Measurements from ENCODE around the gene PCED1B.
"Not testable (repeated sequence)": the region's sequence is repeated elsewhere in the genome, so short reads cannot be mapped to it uniquely, and the experiment has no call there.

PCED1B gene

GRCh38 chr12:47126246-47126645 lies 46.8 kb downstream of the PCED1B start:
- DNase-seq: no peak

- no peak for DNase-seq
Observed at GRCh38 chr12:47131011-47131410, 51.6 kb downstream of the PCED1B start.

- no peak for DNase-seq
Observed at GRCh38 chr12:47134005-47134404, 54.6 kb downstream of the PCED1B start.

- DNase-seq: no peak
Observed at GRCh38 chr12:47135578-47135977, 56.2 kb downstream of the PCED1B start.

- no peak for DNase-seq
Observed at GRCh38 chr12:47139000-47139681, 59.7 kb downstream of the PCED1B start.

DNA sequence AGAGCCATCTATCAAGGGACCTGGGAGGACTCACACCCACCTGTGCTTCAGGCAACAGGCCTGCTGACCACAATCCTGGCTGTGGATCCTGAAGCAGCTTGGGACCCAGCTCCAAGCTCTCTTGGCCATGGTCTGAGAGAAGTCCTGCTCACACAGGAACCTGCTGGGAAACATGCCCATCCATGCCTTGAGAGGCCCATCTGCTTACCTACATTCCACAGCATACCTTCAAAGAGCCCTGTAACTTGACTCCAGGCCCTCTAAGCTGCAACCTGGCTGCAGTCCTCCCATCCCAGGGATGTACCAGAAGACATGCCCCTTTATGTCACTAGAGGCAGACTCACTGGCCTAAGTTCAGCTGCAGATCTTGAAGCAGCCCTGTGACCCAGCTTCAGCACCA lies 62.0 kb downstream of the PCED1B start:
- DNase-seq: no peak

DNA sequence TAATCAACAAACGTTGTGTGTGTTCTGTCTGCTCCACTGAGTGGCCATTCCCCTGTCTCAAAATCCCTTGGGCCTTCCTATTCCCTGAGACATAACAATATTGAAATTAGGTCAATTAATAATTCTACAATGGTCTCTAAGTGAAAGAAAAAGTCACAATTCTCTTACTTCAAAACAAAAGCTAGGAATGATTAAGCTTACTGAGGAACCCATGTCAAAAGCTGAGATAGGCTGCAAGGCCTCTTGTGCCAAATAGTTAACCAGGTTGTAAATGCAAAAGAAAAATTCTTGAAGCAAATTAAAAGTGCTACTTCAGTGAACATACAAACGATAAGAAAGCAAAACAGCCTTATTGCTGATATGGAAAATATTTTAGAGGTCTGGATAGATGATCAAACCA lies 65.3 kb downstream of the PCED1B start:
- no peak for DNase-seq

DNA sequence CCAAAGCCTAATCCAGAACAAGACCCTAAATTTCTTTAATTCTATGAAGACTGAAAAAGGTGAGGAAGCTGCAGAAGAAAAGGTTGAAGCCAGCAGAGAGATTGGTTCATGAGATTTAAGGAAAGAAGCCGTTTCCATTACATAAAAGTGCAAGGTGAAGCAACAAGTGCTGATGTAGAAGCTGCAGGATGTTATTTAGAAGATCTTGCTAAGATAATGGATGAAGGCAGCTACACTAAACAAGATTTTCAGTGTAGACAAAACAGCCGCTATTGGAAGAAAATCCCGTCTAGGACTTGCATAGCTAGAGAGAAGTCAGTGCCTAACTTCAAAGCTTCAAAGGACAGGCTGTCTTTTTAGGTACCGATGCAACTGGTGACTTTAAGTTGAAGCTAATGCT lies 65.8 kb downstream of the PCED1B start:
- no peak for DNase-seq

GRCh38 chr12:47147739-47148138 lies 68.3 kb downstream of the PCED1B start:
- DNase-seq: no peak

DNA sequence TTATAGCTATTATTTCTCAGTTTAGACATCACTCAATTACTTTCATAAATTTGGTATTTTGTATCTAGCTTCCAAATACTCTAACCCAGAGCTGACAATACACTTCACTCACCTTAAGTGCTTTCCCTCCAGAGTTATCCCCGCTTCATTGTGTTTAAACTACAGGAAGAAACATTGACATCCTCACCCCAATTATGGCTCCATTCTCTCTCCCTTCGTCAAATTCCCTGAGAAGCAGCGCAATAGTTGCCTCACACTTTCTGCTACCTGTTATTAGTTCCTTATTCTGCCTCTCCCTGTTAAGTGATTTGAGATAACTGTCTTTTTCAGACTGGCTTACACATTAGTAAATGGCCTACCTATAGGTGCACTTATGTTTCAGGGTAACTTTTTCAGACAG lies 69.7 kb downstream of the PCED1B start:
- no peak for DNase-seq

- no peak for DNase-seq
Observed at GRCh38 chr12:47152095-47152494, 72.7 kb downstream of the PCED1B start.

GRCh38 chr12:47155457-47156166 lies 76.2 kb downstream of the PCED1B start:
- peak; percentile 50 for DNase-seq

DNA sequence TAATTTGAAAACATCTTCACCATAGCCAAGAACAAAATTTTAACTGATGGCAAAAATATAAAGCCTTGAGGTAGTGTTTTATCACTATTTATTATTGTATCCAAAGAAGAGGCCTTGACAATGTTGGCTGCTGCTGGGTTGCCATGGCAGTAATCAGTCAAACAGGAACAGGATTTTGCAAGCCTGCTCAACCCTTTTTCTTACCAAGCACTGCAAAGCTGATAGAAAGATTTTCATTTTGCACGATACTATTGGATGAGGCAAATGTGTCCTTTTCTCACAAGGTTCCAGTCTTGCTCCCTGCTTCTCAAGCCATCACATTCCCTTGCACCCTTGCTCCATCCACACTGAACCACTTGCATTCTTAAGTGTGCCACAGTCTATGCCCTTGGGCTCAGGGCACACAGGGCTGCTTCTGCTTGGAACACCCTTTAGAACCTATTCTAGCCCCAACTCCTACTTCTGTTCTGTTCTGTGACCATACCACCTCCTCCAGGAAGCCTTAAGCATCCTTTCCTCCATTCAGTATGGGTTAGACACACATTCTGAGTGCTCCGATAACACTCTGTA lies 76.8 kb downstream of the PCED1B start:
- peak; percentile 77 for DNase-seq

DNA sequence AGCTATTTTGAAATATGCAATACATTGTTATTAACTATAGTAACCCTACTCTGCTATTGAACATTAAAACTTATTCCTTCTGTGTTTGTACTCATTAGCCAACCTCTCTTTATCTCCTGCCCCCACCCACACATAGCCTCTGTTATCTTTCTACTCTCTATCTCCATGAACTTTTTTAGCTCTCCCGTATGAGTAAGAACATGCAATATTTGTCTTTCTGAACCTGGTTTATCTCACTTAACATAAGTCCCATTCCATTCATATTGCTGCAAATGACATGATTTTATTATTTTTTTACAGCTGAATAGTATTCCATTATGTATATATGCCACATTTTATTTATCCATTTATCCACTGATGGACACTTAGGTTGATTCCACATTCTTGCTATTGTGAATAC lies 79.4 kb downstream of the PCED1B start:
- DNase-seq: peak; percentile 46

- DNase-seq: no peak
Observed at GRCh38 chr12:47159348-47159747, 79.9 kb downstream of the PCED1B start.

- no peak for DNase-seq
Observed at GRCh38 chr12:47160316-47161244, 81.2 kb downstream of the PCED1B start.

- no peak for DNase-seq
Observed at GRCh38 chr12:47164116-47164515, 84.7 kb downstream of the PCED1B start.

- no peak for DNase-seq
Observed at GRCh38 chr12:47164724-47165439, 85.5 kb downstream of the PCED1B start.

DNA sequence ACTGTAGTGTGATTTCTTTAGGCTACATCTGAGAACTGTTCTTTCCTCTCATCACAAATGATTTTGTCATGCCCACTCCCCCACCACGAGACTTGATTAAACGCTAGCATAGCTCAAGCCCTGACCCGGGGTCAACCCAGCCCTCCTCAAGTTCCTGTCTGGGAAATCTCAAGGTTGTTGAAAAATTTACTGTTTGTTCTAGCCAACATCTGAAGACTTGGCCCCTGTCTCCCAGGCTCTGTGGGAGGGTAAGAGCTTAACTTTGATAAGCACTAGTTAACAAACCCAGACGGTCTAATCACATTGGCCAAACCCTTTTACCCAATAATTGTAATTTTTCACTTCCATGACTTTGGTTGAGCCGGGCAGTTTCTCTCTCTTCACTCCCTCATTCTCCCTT lies 86.5 kb downstream of the PCED1B start:
- DNase-seq: peak; percentile 70

GRCh38 chr12:47166365-47166764 lies 86.9 kb downstream of the PCED1B start:
- no peak for DNase-seq

GRCh38 chr12:47170281-47170680 lies 90.9 kb downstream of the PCED1B start:
- not testable (repeated sequence) for DNase-seq

DNA sequence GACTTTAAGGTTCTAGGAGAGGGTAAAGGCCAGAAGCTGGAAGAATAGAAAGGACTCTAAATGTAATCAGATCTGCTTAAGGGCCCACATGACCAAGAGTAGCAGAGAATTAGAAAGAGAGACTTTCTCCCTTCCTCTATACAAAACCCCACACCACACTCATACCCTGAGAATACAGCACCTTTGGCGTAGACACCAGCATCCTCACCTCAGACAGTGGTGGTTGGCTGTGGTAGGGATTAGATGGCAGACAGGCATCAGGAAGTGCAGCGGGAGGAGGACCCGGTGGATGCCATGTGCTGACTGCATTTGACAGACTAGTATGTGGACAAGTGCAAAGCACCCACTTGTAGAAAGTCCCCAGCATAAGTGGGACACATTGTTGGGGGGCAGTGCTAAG lies 98.6 kb downstream of the PCED1B start:
- no peak for DNase-seq
